H1 (cell line): ENCODE data around the gene CYB561A3.

Experiments
- ATF2 ChIP-seq: IDR thresholded peaks from 2 replicates; pipeline ENCODE4 v1.6.1; 2012; ENCODE audit warnings: low read length, inconsistent platforms
- CBX5 ChIP-seq: fragments of 300-800, 300-1000 bp; sonication (generic); IDR thresholded peaks from 2 replicates; pipeline ENCODE4 v1.7.1; 2016; ENCODE audit warnings: antibody characterized with exemption, low read length, low read depth
- CREB1 ChIP-seq: IDR thresholded peaks from 2 replicates; pipeline ENCODE4 v1.6.1; 2012; ENCODE audit warnings: inconsistent platforms
- CTCF ChIP-seq, 3 experiments: IDR thresholded peaks; 1 replicate in 2 of 3; 2 replicates in 1 of 3; pipeline versions ENCODE4 v1.5.1 to v1.6.1; 2011; ENCODE audit warnings: low read length in 3 of 3, mild to moderate bottlenecking in 3 of 3, inconsistent platforms in 2 of 3, low read depth in 1 of 3, moderate library complexity in 1 of 3; ENCODE audit not compliant: insufficient read depth in 1 of 3; ENCODE audit errors: control extremely low read depth in 1 of 3
- EP300 ChIP-seq, 2 experiments: IDR thresholded peaks; 1 replicate in 1 of 2; 2 replicates in 1 of 2; pipeline ENCODE4 v1.6.1; 2011 to 2012; ENCODE audit warnings: low read depth in 2 of 2, low read length in 2 of 2, mild to moderate bottlenecking in 2 of 2, borderline replicate concordance in 1 of 2, inconsistent platforms in 1 of 2, moderate library complexity in 1 of 2
- GABPA ChIP-seq: IDR thresholded peaks from 2 replicates; pipeline ENCODE4 v1.6.1; 2011; ENCODE audit warnings: mild to moderate bottlenecking, low read length, moderate library complexity, borderline replicate concordance; ENCODE audit not compliant: insufficient read depth
- JUND ChIP-seq: IDR thresholded peaks from 2 replicates; pipeline ENCODE4 v1.6.1; 2011; ENCODE audit warnings: mild to moderate bottlenecking, improper control_type of control experiment, low read length
- POLR2A ChIP-seq, 2 experiments: IDR thresholded peaks; 1 replicate in 1 of 2; 2 replicates in 1 of 2; pipeline ENCODE4 v1.6.1; 2011; ENCODE audit warnings: low read depth in 2 of 2, low read length in 2 of 2, mild to moderate bottlenecking in 2 of 2; ENCODE audit errors: control extremely low read depth in 1 of 2
- RFX5 ChIP-seq: IDR thresholded peaks from 2 replicates; pipeline ENCODE4 v1.6.1; 2011; ENCODE audit warnings: low read depth, low read length, improper control_type of control experiment, borderline replicate concordance
- RNF2 ChIP-seq: fragments of 200-900, 300-1000 bp; sonication (generic); IDR thresholded peaks from 2 replicates; pipeline ENCODE4 v1.7.1; 2016; ENCODE audit warnings: borderline replicate concordance, low read depth, mild to moderate bottlenecking, antibody characterized with exemption, low read length; ENCODE audit not compliant: poor library complexity, severe bottlenecking; ENCODE audit errors: missing control alignments
- TEAD4 ChIP-seq: IDR thresholded peaks from 2 replicates; pipeline ENCODE4 v1.6.1; 2012; ENCODE audit warnings: low read depth, low read length, inconsistent platforms, mixed read lengths
- YY1 ChIP-seq: IDR thresholded peaks from 2 replicates; pipeline ENCODE4 v1.6.1; 2011; ENCODE audit warnings: low read depth, mild to moderate bottlenecking, low read length

DNA sequence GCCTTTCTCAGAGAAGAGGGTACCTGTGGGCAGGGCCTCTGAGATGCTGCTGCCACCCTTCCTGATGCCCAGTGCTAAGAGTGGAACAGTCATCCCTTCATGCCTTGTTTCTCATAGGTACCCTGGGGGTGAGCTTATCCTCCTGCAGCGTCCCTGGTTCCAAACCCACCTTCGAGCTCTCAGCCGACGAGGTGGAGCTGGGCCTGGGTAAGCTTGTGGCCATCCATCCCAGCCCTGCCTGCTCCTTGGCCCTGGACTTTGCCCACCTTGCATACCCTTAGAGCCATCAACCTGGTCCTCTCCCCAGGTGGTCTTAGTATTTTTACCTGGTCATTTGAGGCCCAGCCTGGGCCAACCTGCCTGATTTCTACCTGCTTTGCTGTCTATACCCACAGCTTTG, 20.0 kb downstream of the CYB561A3 start:
- TF ChIP-seq CREB1: no peak
- TF ChIP-seq YY1: no peak
- no peak for TF ChIP-seq CTCF (IDR thresholded peaks at IDR 0.05; ENCODE audit: control extremely low read depth in 1 of 3, insufficient read depth in 1 of 3, low read depth in 1 of 3, low read length in 3 of 3)
- TF ChIP-seq JUND: no peak
- no peak for TF ChIP-seq TEAD4
- no peak for TF ChIP-seq EP300 (IDR thresholded peaks at IDR 0.05; ENCODE audit: borderline replicate concordance in 1 of 2, low read depth in 2 of 2, low read length in 2 of 2)
- TF ChIP-seq RNF2: no peak
- TF ChIP-seq RFX5: no peak
- no peak for TF ChIP-seq POLR2A (IDR thresholded peaks at IDR 0.05; ENCODE audit: control extremely low read depth in 1 of 2, low read depth in 2 of 2, low read length in 2 of 2)
- TF ChIP-seq GABPA: no peak
- no peak for TF ChIP-seq CBX5
- TF ChIP-seq ATF2: no peak
